K562 (cell line): ENCODE measurements around the gene SPHK1. TPM values are rescaled to one million over a fixed set of nuclear protein-coding genes. Genes with fewer than 3 reads are reported as not detected.

Experiments
- BCL6 ChIP-seq: fragments of 250-450 bp; sonication (Bioruptor Pico); IDR thresholded peaks from 2 replicates; pipeline ENCODE4 v1.4.0; 2020
- CBX1 ChIP-seq: sonication (generic); IDR thresholded peaks from 2 replicates; pipeline ENCODE4 v1.6.1; 2016; ENCODE audit warnings: antibody characterized with exemption, low read depth, mild to moderate bottlenecking
- DEAF1 ChIP-seq: fragments of 450-650 bp; formaldehyde crosslinking; IDR thresholded peaks from 2 replicates; pipeline ENCODE4 v1.4.0; 2020; ENCODE audit warnings: mild to moderate bottlenecking, moderate library complexity
- ETV5 ChIP-seq: sonication (generic); formaldehyde crosslinking; IDR thresholded peaks from 2 replicates; pipeline ENCODE4 v1.4.0; 2020; ENCODE audit warnings: low read depth, mild to moderate bottlenecking, missing genetic modification reagents
- FOXK2 ChIP-seq, 2 experiments: fragments of 450-650 bp; IDR thresholded peaks in 1 of 2; conservative IDR thresholded peaks in 1 of 2; 2 replicates each; pipeline ENCODE4 v1.6.1; 2016; ENCODE audit warnings: low read depth in 2 of 2, mild to moderate bottlenecking in 1 of 2
- FOXP1 ChIP-seq: sonication (generic); formaldehyde crosslinking; IDR thresholded peaks from 2 replicates; pipeline ENCODE4 v1.8.0; 2022; ENCODE audit warnings: mild to moderate bottlenecking, missing genetic modification reagents
- HINFP ChIP-seq: fragments of 450-650 bp; conservative IDR thresholded peaks from 2 replicates; pipeline ENCODE4 v1.6.1; 2016; ENCODE audit warnings: missing genetic modification characterization, low read depth, mild to moderate bottlenecking, control low read depth, missing compliant biosample characterization
- NEUROD1 ChIP-seq: fragments of 150-350 bp; IDR thresholded peaks from 2 replicates; pipeline ENCODE4 v1.6.1; 2014; ENCODE audit warnings: borderline replicate concordance, low read length, low read depth; ENCODE audit not compliant: partially characterized antibody
- PKNOX1 ChIP-seq: fragments of 450-650 bp; IDR thresholded peaks from 2 replicates; pipeline ENCODE4 v1.6.1; 2016
- POLR2G ChIP-seq: fragments of 200-400 bp; formaldehyde crosslinking; IDR thresholded peaks from 2 replicates; pipeline ENCODE4 v1.6.1; 2017; ENCODE audit warnings: low read depth, mild to moderate bottlenecking, antibody characterized with exemption, low read length, moderate library complexity
- POU5F1 ChIP-seq: fragments of 150-350 bp; IDR thresholded peaks from 2 replicates; pipeline ENCODE4 v1.6.1; 2014; ENCODE audit warnings: borderline replicate concordance, low read length, low read depth, mild to moderate bottlenecking; ENCODE audit not compliant: partially characterized antibody
- SAP30 ChIP-seq: fragments of 200-600 bp; sonication (generic); IDR thresholded peaks from 2 replicates; pipeline ENCODE4 v1.6.1; 2012; ENCODE audit warnings: borderline replicate concordance, low read depth, mild to moderate bottlenecking, moderate library complexity, low read length, control low read depth, inconsistent platforms; ENCODE audit not compliant: insufficient read depth, poor library complexity, severe bottlenecking
- SMAD1 ChIP-seq: fragments of 150-350 bp; IDR thresholded peaks from 2 replicates; pipeline ENCODE4 v1.6.1; 2014; ENCODE audit warnings: low read length, low read depth; ENCODE audit not compliant: partially characterized antibody
- TBL1XR1 ChIP-seq, 2 experiments: IDR thresholded peaks; 2 replicates each; pipeline ENCODE4 v1.6.1; 2012; ENCODE audit warnings: improper control_type of control experiment in 2 of 2, low read length in 2 of 2, mild to moderate bottlenecking in 1 of 2
- U2AF2 ChIP-seq: fragments of 200-400 bp; formaldehyde crosslinking; optimal IDR thresholded peaks from 2 replicates; pipeline ENCODE3; 2017; ENCODE audit warnings: low read depth, mild to moderate bottlenecking, low read length
- XRCC3 ChIP-seq: fragments of 450-650 bp; IDR thresholded peaks from 2 replicates; pipeline ENCODE4 v1.6.1; 2017; ENCODE audit warnings: mild to moderate bottlenecking, moderate library complexity
- ZBTB7A ChIP-seq: IDR thresholded peaks from 2 replicates; pipeline ENCODE4 v1.6.1; 2011; ENCODE audit warnings: low read depth, mild to moderate bottlenecking, low read length, moderate library complexity, borderline replicate concordance; ENCODE audit not compliant: control insufficient read depth
- ZEB2 ChIP-seq: fragments of 450-650 bp; IDR thresholded peaks from 2 replicates; pipeline ENCODE4 v1.6.1; 2016
- ZNF146 ChIP-seq: IDR thresholded peaks from one replicate; pipeline ENCODE4 v1.6.1; 2018; ENCODE audit warnings: missing compliant biosample characterization; ENCODE audit not compliant: unreplicated experiment
- ZNF766 ChIP-seq: fragments of 200-800 bp; sonication (Bioruptor generic); conservative IDR thresholded peaks from 2 replicates; pipeline ENCODE4 v1.6.1; 2016; ENCODE audit warnings: missing genetic modification characterization, missing compliant biosample characterization
- ZNF77 ChIP-seq: fragments of 250-450 bp; sonication (Bioruptor Pico); IDR thresholded peaks from 2 replicates; pipeline ENCODE4 v1.5.0; 2020
- ZNF785 ChIP-seq: fragments of 250-450 bp; sonication (Bioruptor Pico); IDR thresholded peaks from 2 replicates; pipeline ENCODE4 v1.4.0; 2020; ENCODE audit warnings: mild to moderate bottlenecking
- polyA plus RNA-seq, 8 experiments: library from polyadenylated mRNA; depleted of rRNA in 4 of 8; stranded (reverse) in 5 of 8; unstranded in 3 of 8; fragments of >200 nt; fragmentation: Nextera tagmentation in 2 of 8; fragmentation: Illumina TruSeq in 1 of 8; extraction: Ambion mirVana in 2 of 8; extraction: Trizol in 1 of 8; gene quantifications; 2 replicates each; pipeline versions ENCODE4 v1.2.1 to v1.2.3, GENCODE V29; 2011 to 2014; ENCODE audit warnings: inconsistent platforms in 1 of 8, missing spikeins in 1 of 8
- total RNA-seq, 7 experiments: library from RNA; depleted of rRNA in 6 of 7; stranded (reverse); fragments of >200 nt in 6 of 7; fragmentation: Illumina TruSeq in 2 of 7; extraction: Trizol in 2 of 7; gene quantifications; 2 replicates each; pipeline versions ENCODE4 v1.2.1 to v1.2.3, GENCODE V29; 2011 to 2021; ENCODE audit warnings: low replicate concordance in 1 of 7
- TF ChIP-seq, protein P1 (sequence below): fragments of 250-450 bp; sonication (Bioruptor Pico); IDR thresholded peaks from 2 replicates; pipeline ENCODE4 v1.8.0; 2021; ENCODE audit warnings: mild to moderate bottlenecking, moderate library complexity

The SPHK1 gene
- total and polyA plus RNA-seq, 9 of the 15 experiments (the other 6 are each of a cell fraction or from before 2014, with no cell fraction given): 0.21 to 60.3 (median 14.5) TPM

GRCh38 chr17:76353599-76354316, 30.7 kb upstream of the SPHK1 start, which contains the start of gene PRPSAP1 (continued):
- TF ChIP-seq POLR2G: peak; percentile 97
- TF ChIP-seq SMAD1: peak; percentile 29
- peak; percentile 60; the same call in 1 of the 2 replicates for TF ChIP-seq ETV5 (CRISPR knock-in tag)
- no peak for TF ChIP-seq DEAF1
- TF ChIP-seq ZNF146: no peak
- no peak for TF ChIP-seq BCL6 (CRISPR knock-in tag)
- peak; percentile 96 for TF ChIP-seq ZNF766 (CRISPR knock-in tag)
- TF ChIP-seq ZEB2: no peak
- no peak for TF ChIP-seq POU5F1
- peak; percentile 74 for TF ChIP-seq SAP30
- no peak for TF ChIP-seq HINFP
- TF ChIP-seq, protein P1, sequence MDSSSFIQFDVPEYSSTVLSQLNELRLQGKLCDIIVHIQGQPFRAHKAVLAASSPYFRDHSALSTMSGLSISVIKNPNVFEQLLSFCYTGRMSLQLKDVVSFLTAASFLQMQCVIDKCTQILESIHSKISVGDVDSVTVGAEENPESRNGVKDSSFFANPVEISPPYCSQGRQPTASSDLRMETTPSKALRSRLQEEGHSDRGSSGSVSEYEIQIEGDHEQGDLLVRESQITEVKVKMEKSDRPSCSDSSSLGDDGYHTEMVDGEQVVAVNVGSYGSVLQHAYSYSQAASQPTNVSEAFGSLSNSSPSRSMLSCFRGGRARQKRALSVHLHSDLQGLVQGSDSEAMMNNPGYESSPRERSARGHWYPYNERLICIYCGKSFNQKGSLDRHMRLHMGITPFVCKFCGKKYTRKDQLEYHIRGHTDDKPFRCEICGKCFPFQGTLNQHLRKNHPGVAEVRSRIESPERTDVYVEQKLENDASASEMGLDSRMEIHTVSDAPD (CRISPR knock-in tag): no peak
- no peak for TF ChIP-seq ZNF785 (CRISPR knock-in tag)
- no peak for TF ChIP-seq CBX1
- peak; percentile 49; the same call in 1 of the 2 replicates for TF ChIP-seq ZBTB7A
- TF ChIP-seq XRCC3: no peak
- peak; percentile 6 for TF ChIP-seq NEUROD1
- TF ChIP-seq FOXP1 (CRISPR knock-in tag): 0 out of 2 replicates have a peak, but pooled peaks have one; percentile 5
- TF ChIP-seq TBL1XR1 (IDR thresholded peaks at IDR 0.05; ENCODE audit: low read length in 2 of 2): peak in 1 of 2 experiments; percentile 7; a peak in 1 of 4 replicates
- TF ChIP-seq ZNF77 (CRISPR knock-in tag): no peak
- no peak for TF ChIP-seq PKNOX1
- peak in 1 of 2 experiments; percentile 51; a peak in 2 of 4 replicates for TF ChIP-seq FOXK2 (conservative IDR thresholded peaks at IDR 0.05 in 1 of 2, IDR thresholded peaks at IDR 0.05 in 1 of 2; ENCODE audit: low read depth in 2 of 2)
- no peak for TF ChIP-seq U2AF2
